NCI-H1417 treated with DMSO at 0.1 percent for 48 hours (cell line): ENCODE results near the gene AFG1L.
"Not testable (repeated sequence)": the region's sequence is repeated elsewhere in the genome, so short reads cannot be mapped to it uniquely, and the experiment has no call there.

ENCODE experiments used
- DNase-seq: peaks from one replicate; lab custom pipeline; 2025; lab: John Stamatoyannopoulos, UW

Gene AFG1L

GRCh38 chr6:108416047-108416833 is 121.4 kb downstream of the AFG1L start:
- DNase-seq = not testable (repeated sequence)

- DNase-seq = no peak
These were observed 122.2 kb downstream of the AFG1L start for GRCh38 chr6:108417027-108417426.

GRCh38 chr6:108419474-108419873 is 124.6 kb downstream of the AFG1L start:
- no peak for DNase-seq

GRCh38 chr6:108419934-108420609 is 125.2 kb downstream of the AFG1L start:
- no peak for DNase-seq

GRCh38 chr6:108421366-108421765 is 126.5 kb downstream of the AFG1L start:
- DNase-seq = no peak

GRCh38 chr6:108423982-108424705 is 129.3 kb downstream of the AFG1L start:
- no peak for DNase-seq

GRCh38 chr6:108425428-108425827 is 130.6 kb downstream of the AFG1L start:
- DNase-seq = no peak

- no peak for DNase-seq
These were observed 137.3 kb downstream of the AFG1L start for GRCh38 chr6:108432143-108432542.

- DNase-seq = no peak
These were observed 137.9 kb downstream of the AFG1L start for GRCh38 chr6:108432792-108433191.

GRCh38 chr6:108434222-108434621 is 139.4 kb downstream of the AFG1L start:
- no peak for DNase-seq

GRCh38 chr6:108435391-108435790 is 140.5 kb downstream of the AFG1L start:
- no peak for DNase-seq

- DNase-seq = no peak
These were observed 141.9 kb downstream of the AFG1L start for GRCh38 chr6:108436771-108437170.

- DNase-seq = no peak
These were observed 143.0 kb downstream of the AFG1L start for GRCh38 chr6:108437821-108438220.

- no peak for DNase-seq
These were observed 144.1 kb downstream of the AFG1L start for GRCh38 chr6:108438918-108439317.

- no peak for DNase-seq
These were observed 146.3 kb downstream of the AFG1L start for GRCh38 chr6:108441141-108441540.

- no peak for DNase-seq
These were observed 148.1 kb downstream of the AFG1L start for GRCh38 chr6:108442770-108443520.

GRCh38 chr6:108446629-108447150 is 151.8 kb downstream of the AFG1L start:
- DNase-seq = no peak

- no peak for DNase-seq
These were observed 153.6 kb downstream of the AFG1L start for GRCh38 chr6:108448481-108448880.

- not testable (repeated sequence) for DNase-seq
These were observed 154.9 kb downstream of the AFG1L start for GRCh38 chr6:108449717-108450116.

- DNase-seq = no peak
These were observed 157.0 kb downstream of the AFG1L start for GRCh38 chr6:108451816-108452215.

- no peak for DNase-seq
These were observed 157.9 kb downstream of the AFG1L start for GRCh38 chr6:108452711-108453195.
